Stimulated activated CD4-positive, alpha-beta T cell treated with anti-CD3 and anti-CD28 coated beads, TNF-alpha, amount 100 ng/mL, for 4 hours (primary cell): ENCODE results near the gene PCNX2.

ENCODE experiments used
- DNase-seq, 3 experiments: peaks; one replicate each; pipeline ENCODE4 v3.0.0-alpha.2; 2020; ENCODE audit warnings: low read depth in 3 of 3

PCNX2 gene

GRCh38 chr1:233256789-233257188 is 38.7 kb downstream of the PCNX2 start:
- DNase-seq: no peak

GRCh38 chr1:233256191-233256590 is 39.3 kb downstream of the PCNX2 start:
- no peak for DNase-seq

GRCh38 chr1:233255145-233255544 is 40.4 kb downstream of the PCNX2 start:
- DNase-seq: no peak

GRCh38 chr1:233253832-233254331 is 41.6 kb downstream of the PCNX2 start:
- no peak for DNase-seq

- DNase-seq: no peak
Measured at GRCh38 chr1:233253231-233253831, 42.2 kb downstream of the PCNX2 start.

- DNase-seq: no peak
Measured at GRCh38 chr1:233252441-233252840, 43.1 kb downstream of the PCNX2 start.

GRCh38 chr1:233251201-233251720 is 44.3 kb downstream of the PCNX2 start:
- DNase-seq: no peak

- DNase-seq: no peak
Measured at GRCh38 chr1:233248014-233248413, 47.5 kb downstream of the PCNX2 start.

GRCh38 chr1:233246965-233247364 is 48.6 kb downstream of the PCNX2 start:
- no peak for DNase-seq

- DNase-seq: no peak
Measured at GRCh38 chr1:233245191-233245765, 50.2 kb downstream of the PCNX2 start.

GRCh38 chr1:233244183-233244582 is 51.3 kb downstream of the PCNX2 start:
- DNase-seq: no peak

- DNase-seq: no peak
Measured at GRCh38 chr1:233242827-233243483, 52.6 kb downstream of the PCNX2 start.

GRCh38 chr1:233241759-233242158 is 53.8 kb downstream of the PCNX2 start:
- no peak for DNase-seq

GRCh38 chr1:233240829-233241682 is 54.5 kb downstream of the PCNX2 start:
- no peak for DNase-seq

GRCh38 chr1:233240371-233240770 is 55.2 kb downstream of the PCNX2 start:
- DNase-seq: no peak

GRCh38 chr1:233238884-233239431 is 56.6 kb downstream of the PCNX2 start:
- no peak for DNase-seq

GRCh38 chr1:233237647-233238046 is 57.9 kb downstream of the PCNX2 start:
- DNase-seq: no peak

- DNase-seq: no peak
Measured at GRCh38 chr1:233233508-233234040, 62.0 kb downstream of the PCNX2 start.

GRCh38 chr1:233230011-233230410 is 65.5 kb downstream of the PCNX2 start:
- no peak for DNase-seq

GRCh38 chr1:233229288-233229687 is 66.2 kb downstream of the PCNX2 start:
- no peak for DNase-seq

- no peak for DNase-seq
Measured at GRCh38 chr1:233227930-233228465, 67.5 kb downstream of the PCNX2 start.
